HG03066 (cell line): ENCODE measurements around the gene IL4R.
"Not testable (repeated sequence)": the region's sequence is repeated elsewhere in the genome, so short reads cannot be mapped to it uniquely, and the experiment has no call there.

Experiments
- ATAC-seq: cut with Tn5 transposase; IDR thresholded peaks from one replicate; pipeline ENCODE4 v1.9.1; 2021; ENCODE audit warnings: low read depth; ENCODE audit not compliant: unreplicated experiment

The IL4R gene

GRCh38 chr16:27374804-27375425 is 61.1 kb downstream of the IL4R start:
- ATAC-seq: peak; percentile 40

- ATAC-seq: no peak
These were observed 64.1 kb downstream of the IL4R start for GRCh38 chr16:27377666-27378485.

- no peak for ATAC-seq
These were observed 65.2 kb downstream of the IL4R start for GRCh38 chr16:27378871-27379481.

DNA sequence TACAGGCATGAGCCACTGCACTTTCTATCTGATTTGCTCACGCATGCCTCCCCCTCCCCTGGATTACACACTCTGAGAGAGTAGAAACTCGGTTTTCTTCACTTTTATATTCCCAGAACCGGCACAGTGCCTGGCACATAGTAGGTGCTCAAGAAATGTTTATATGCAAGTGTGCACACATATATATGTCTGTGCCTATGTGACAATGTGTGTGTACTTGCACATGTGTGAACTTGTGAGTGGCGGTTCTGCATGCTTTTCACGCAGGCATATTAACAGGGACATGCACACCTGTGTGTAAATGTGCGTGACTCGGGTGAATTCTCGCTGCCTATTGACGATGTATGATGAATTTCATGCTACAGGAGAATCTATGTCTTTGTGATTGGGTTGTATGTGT is 66.1 kb downstream of the IL4R start:
- no peak for ATAC-seq

- no peak for ATAC-seq
These were observed 67.5 kb downstream of the IL4R start for GRCh38 chr16:27381236-27381635.

DNA sequence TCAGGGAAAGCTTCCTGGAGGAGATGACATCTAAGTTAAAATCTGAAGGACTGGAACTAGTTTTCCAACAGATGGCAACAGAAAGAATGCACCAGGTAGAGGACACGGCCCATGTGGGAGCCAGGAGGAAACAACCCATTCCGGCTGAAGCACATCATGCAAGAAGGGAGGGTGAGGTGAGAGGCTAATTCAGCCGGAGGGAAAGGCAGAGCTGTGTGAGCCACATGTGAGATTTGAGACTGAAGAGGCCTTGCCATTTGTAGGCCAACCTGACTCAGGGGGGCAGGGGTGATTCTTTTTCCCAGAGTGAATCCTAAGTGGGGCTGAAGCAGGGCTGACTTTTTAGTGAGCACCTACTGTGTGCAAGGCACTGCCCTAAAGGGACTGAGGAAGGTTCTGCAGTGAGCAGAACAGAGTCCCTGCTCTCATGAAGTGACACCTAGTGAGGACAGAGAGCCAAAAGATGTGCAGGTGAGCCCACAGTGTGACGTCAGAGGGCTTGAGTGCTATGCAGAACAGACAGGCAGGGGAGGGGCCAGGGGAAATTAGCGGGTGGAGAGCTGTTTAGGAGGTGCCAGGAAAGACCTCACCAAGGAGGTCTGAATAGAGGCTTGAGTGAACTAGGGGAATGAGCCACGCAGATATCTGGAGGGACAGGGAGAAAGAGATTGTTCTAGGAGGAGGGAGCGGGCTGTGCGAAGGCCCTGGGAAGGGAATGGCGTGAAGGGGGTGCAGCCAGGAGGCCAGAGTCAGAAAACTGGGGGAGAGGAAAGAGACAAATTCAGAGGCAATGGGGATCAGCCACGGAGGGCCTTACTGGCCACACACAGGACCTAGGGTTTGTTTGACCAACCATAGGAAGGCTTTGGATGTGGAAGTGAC is 68.4 kb downstream of the IL4R start:
- ATAC-seq: no peak

DNA sequence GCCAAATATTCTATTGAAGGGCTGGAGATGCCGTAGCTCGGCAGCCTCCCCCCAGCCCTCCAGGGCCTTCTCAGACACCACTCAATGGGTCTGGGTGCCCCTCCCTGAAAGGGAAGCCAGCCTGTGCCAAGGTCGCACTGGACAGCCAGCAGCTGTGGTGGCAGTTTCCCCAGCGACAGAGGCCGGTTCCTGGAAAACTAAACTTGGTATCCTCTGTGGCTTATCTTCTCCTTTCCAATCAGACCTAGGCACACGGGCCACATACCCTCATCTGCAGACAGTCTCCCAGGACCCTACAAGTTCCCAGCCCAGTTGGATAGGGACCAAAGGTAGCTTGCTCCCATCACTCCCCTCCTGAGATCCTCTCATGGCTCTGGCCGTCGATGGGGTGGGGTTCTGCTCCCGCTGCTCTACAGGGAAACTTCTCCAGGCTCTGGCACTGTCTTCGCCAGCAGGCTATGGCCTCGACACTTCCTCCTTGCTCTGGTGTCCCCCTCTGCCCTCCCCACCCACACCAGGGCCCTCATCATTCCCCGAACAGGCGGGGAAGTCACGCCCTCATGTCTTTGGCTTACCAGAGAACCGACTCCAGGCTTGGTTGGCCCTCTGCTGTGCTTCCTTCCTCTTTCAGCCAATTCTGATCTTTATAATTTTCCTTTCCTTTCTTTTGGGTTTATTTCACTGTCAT is 69.9 kb downstream of the IL4R start:
- ATAC-seq: no peak

- ATAC-seq: no peak
These were observed 70.7 kb downstream of the IL4R start for GRCh38 chr16:27384425-27384824.

DNA sequence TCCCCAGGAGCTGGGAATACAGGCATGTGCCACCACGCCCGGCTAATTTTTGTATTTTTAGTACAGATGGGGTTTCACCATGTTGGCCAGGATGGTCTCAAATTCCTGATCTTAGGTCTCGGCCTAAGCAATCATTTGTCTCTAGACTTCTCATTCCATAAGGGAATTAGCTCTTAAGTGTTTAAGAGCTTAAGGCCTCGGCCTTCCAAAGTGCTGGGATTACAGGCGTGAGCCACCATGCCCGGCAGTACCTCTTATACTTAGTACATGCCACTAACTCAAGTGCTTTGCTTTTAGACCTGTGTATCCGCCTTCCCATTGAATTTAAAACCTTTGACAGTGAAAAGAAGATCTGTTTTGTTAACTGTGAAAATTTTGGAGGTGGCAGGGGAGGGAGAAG is 71.6 kb downstream of the IL4R start:
- ATAC-seq: no peak

GRCh38 chr16:27386674-27387073 is 72.9 kb downstream of the IL4R start:
- no peak for ATAC-seq

DNA sequence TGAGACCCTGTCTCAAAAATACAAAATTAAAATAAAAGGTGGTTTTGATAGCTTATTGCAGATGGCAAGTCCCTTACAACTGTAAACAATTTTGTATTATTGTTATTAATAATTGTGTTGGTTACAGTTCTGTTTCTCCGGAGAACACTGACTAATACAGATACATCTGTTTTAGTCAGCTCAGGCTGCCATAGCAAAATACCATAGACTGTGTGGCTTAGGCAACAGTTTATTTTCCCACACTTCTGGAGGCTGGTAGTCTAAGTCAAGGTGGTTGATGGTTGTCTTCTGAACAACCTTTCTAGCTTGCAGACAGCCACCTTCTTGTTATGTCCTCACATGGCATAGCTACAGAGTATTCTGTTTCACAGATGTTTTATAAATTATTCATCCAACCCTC is 74.0 kb downstream of the IL4R start:
- ATAC-seq: no peak

- ATAC-seq: no peak
These were observed 75.6 kb downstream of the IL4R start for GRCh38 chr16:27389272-27389961.

DNA sequence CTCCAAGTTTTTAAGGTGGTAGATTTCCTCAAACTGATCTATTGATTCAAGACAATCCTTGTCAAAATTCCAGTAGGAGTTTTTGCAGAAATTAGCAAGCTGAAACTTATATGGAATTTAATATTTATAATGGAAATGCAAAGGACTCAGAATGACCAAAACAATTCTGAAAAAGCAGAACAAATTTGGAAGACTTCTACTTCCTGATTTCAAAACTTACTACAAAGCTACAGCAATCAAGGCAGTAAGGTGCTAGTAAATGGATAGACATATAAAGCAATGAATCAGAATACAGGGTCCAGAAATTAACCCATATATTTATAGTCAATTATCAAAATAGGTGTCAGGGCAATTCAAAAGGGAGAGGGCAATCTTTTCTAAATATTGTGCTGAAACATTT is 76.4 kb downstream of the IL4R start:
- no peak for ATAC-seq

GRCh38 chr16:27392671-27393070 is 78.9 kb downstream of the IL4R start:
- ATAC-seq: no peak

- ATAC-seq: no peak
These were observed 80.7 kb downstream of the IL4R start for GRCh38 chr16:27394516-27394915.

DNA sequence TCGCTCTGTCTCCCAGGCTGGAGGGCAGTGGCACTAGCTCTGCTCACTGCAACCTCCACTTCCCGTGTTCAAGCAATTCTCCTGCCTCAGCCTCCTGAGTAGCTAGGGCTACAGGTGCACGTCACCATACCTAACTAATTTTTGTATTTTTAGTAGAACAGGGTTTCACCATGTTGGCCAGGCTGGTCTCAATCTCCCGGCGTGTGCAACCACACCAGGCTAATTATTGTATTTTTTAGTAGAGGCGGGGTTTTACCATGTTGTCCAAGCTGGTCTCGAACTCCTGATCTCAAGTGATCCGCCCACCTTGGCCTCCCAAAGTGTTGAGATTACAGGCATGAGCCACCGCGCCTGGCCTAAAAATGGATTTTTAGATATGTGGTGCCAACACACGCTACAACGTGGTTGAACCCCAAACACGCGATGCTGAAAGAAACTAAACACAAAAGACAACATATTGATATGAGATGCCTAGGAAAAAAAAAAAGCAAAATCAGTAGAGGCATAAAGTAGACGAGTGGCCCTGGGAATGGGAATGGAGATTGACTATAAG is 84.6 kb downstream of the IL4R start:
- not testable (repeated sequence) for ATAC-seq

DNA sequence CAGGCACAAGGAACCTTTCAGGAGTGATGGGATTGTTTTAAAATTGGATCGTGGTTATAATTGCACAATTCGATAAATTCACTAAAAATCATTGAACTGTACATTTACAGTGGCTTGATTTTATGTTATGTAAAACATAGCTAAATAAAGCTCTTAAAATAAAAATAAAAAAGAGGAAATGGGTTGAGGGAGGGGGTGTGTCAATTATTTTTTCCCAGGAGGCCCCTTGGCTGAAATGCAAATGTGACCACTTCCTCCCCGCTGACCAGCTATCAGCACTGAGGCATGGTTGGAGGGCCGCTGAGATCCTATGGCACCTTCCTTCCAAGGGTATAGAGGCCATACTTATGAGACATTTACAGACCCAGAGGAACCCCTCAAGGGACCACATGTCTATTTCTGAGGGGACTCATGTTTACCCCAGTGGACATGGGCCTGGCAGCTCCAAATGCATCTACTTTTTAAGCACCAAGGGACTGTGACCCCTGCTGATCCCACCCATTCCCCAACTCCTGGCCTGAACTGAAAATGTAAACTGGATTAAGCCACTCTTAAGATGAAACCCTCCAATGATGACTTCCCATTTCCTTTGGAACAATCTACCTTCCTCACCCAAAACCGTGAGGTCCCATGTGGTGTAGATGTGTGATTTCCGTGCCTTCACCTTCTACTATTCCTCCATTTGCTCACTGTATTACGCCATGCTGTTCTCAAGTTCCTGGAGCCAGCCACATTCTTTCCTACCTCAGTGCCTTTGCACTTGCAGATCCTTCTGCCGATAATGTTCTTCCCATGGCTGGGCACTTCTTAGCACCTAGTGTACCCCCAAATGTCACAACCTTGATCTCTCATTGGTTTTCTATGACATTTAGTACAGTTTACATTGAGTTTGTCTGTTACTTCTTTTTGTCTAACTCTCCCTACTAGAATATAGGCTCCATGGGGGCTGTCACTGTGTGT is 85.4 kb downstream of the IL4R start:
- peak; percentile 37 for ATAC-seq

DNA sequence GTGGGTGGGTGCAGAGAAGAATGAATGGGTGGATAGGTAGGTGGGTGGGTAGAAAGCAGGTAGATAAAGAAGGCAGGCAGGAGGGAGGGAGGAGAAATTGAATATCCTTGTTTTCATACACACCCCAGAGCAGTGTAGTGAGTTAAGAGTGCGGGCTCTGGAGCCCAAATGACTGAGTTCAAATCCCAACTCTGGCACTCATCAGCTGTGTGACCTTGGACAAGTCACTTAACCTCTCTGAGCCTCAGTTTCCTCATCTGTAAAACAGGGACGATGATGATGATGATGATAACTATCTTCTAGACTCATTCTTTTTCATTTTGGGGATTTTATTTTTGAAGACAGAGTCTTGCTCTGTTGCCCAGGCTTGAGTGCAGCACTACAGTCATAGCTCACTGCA is 86.2 kb downstream of the IL4R start:
- ATAC-seq: no peak
